ENCODE measurements around the gene RPS6KC1.
"Not testable (repeated sequence)": the region's sequence is repeated elsewhere in the genome, so short reads cannot be mapped to it uniquely, and the experiment has no call there.

The RPS6KC1 gene

GRCh38 chr1:213159376-213159775, 108.3 kb downstream of the RPS6KC1 start:
- ATAC-seq (no peak), DNase-seq (no peak)

- not testable (repeated sequence) for ATAC-seq
Observed at GRCh38 chr1:213160442-213160841, 109.4 kb downstream of the RPS6KC1 start.

GRCh38 chr1:213162338-213162737, 111.3 kb downstream of the RPS6KC1 start:
- no peak for ATAC-seq
- DNase-seq, result no peak

More at GRCh38 chr1:213160442-213160841, 109.4 kb downstream of the RPS6KC1 start:
- DNase-seq, result not testable (repeated sequence)

GRCh38 chr1:213162862-213163261, 111.8 kb downstream of the RPS6KC1 start:
- DNase-seq, result no peak
- ATAC-seq, result no peak

- no peak for ATAC-seq
- no peak for DNase-seq
Observed at GRCh38 chr1:213163278-213163711, 112.3 kb downstream of the RPS6KC1 start.

- DNase-seq, result no peak
- ATAC-seq, result no peak
Observed at GRCh38 chr1:213164561-213164960, 113.5 kb downstream of the RPS6KC1 start.

GRCh38 chr1:213166852-213167251, 115.8 kb downstream of the RPS6KC1 start:
- DNase-seq (no peak), ATAC-seq (no peak)

- ATAC-seq (no peak), DNase-seq (no peak)
Observed at GRCh38 chr1:213171711-213172110, 120.7 kb downstream of the RPS6KC1 start.

- DNase-seq (no peak), ATAC-seq (no peak)
Observed at GRCh38 chr1:213176341-213176740, 125.3 kb downstream of the RPS6KC1 start.

- no peak for ATAC-seq
- DNase-seq, result no peak
Observed at GRCh38 chr1:213179784-213180183, 128.7 kb downstream of the RPS6KC1 start.

- DNase-seq, result no peak
- ATAC-seq, result no peak
Observed at GRCh38 chr1:213180833-213181232, 129.8 kb downstream of the RPS6KC1 start.

GRCh38 chr1:213183036-213183672, 132.1 kb downstream of the RPS6KC1 start:
- DNase-seq (no peak), ATAC-seq (no peak)

- DNase-seq (no peak), ATAC-seq (no peak)
Observed at GRCh38 chr1:213186168-213186567, 135.1 kb downstream of the RPS6KC1 start.

GRCh38 chr1:213192026-213192425, 141.0 kb downstream of the RPS6KC1 start:
- DNase-seq (no peak), ATAC-seq (no peak)

- DNase-seq (no peak), ATAC-seq (no peak)
Observed at GRCh38 chr1:213194383-213194782, 143.3 kb downstream of the RPS6KC1 start.

GRCh38 chr1:213194855-213195254, 143.8 kb downstream of the RPS6KC1 start:
- ATAC-seq, result no peak

GRCh38 chr1:213196328-213197054, 145.4 kb downstream of the RPS6KC1 start:
- not testable (repeated sequence) for DNase-seq

More at GRCh38 chr1:213194855-213195254, 143.8 kb downstream of the RPS6KC1 start:
- DNase-seq, result no peak

GRCh38 chr1:213200630-213201029, 149.6 kb downstream of the RPS6KC1 start:
- ATAC-seq (no peak), DNase-seq (no peak)

More at GRCh38 chr1:213196328-213197054, 145.4 kb downstream of the RPS6KC1 start:
- not testable (repeated sequence) for ATAC-seq

GRCh38 chr1:213201380-213202155, 150.5 kb downstream of the RPS6KC1 start:
- DNase-seq (no peak), ATAC-seq (no peak)

- no peak for ATAC-seq
- no peak for DNase-seq
Observed at GRCh38 chr1:213211201-213211600, 160.2 kb downstream of the RPS6KC1 start.

- ATAC-seq, DNase-seq: not testable (repeated sequence)
Observed at GRCh38 chr1:213219076-213219475, 168.0 kb downstream of the RPS6KC1 start.

- DNase-seq (no peak), ATAC-seq (no peak)
Observed at GRCh38 chr1:213221209-213221608, 170.2 kb downstream of the RPS6KC1 start.

GRCh38 chr1:213227458-213227857, 176.4 kb downstream of the RPS6KC1 start:
- ATAC-seq, result no peak
- no peak for DNase-seq
